H1 (cell line): Measurements from ENCODE around the gene MYL3. TPM values are rescaled to one million over a fixed set of nuclear protein-coding genes. Genes with fewer than 3 reads are reported as not detected.

ENCODE experiments used
- CTCF ChIP-seq, 3 experiments: IDR thresholded peaks; 1 replicate in 2 of 3; 2 replicates in 1 of 3; pipeline versions ENCODE4 v1.5.1 to v1.6.1; 2011; ENCODE audit warnings: low read length in 3 of 3, mild to moderate bottlenecking in 3 of 3, inconsistent platforms in 2 of 3, low read depth in 1 of 3, moderate library complexity in 1 of 3; ENCODE audit not compliant: insufficient read depth in 1 of 3; ENCODE audit errors: control extremely low read depth in 1 of 3
- polyA plus RNA-seq, 7 experiments: library from polyadenylated mRNA; depleted of rRNA in 3 of 7; stranded (reverse) in 5 of 7; unstranded in 2 of 7; fragments of >200 nt in 5 of 7; fragments of 200-250 nt in 2 of 7; gene quantifications; 1 replicate in 5 of 7; 2 replicates in 1 of 7; 4 replicates in 1 of 7; pipeline versions ENCODE4 v1.2.1 to v1.2.3, GENCODE V29; 2011 to 2013; ENCODE audit warnings: missing spikeins in 2 of 7, mixed read lengths in 2 of 7
- total RNA-seq: library from RNA; stranded (reverse); fragmentation: NEBNext Ultra II Directional; extraction: Animal tissue kit (Norgen Biotek cat#: 25700); gene quantifications from 2 replicates; pipeline ENCODE4 v1.2.1, GENCODE V29; 2021
- TF ChIP-seq, protein P1 (sequence below): IDR thresholded peaks from 2 replicates; pipeline ENCODE4 v1.6.1; 2012; ENCODE audit warnings: low read length, inconsistent platforms

The MYL3 gene
- total and polyA plus RNA-seq, 2 of the 8 experiments (the other 6 are each of a cell fraction or from before 2014, with no cell fraction given) = 0.06 TPM; not detected in 1

- TF ChIP-seq, protein P1, sequence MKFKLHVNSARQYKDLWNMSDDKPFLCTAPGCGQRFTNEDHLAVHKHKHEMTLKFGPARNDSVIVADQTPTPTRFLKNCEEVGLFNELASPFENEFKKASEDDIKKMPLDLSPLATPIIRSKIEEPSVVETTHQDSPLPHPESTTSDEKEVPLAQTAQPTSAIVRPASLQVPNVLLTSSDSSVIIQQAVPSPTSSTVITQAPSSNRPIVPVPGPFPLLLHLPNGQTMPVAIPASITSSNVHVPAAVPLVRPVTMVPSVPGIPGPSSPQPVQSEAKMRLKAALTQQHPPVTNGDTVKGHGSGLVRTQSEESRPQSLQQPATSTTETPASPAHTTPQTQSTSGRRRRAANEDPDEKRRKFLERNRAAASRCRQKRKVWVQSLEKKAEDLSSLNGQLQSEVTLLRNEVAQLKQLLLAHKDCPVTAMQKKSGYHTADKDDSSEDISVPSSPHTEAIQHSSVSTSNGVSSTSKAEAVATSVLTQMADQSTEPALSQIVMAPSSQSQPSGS = no peak
- no peak for TF ChIP-seq CTCF (IDR thresholded peaks at IDR 0.05; ENCODE audit: control extremely low read depth in 1 of 3, insufficient read depth in 1 of 3, low read depth in 1 of 3, low read length in 3 of 3)
These were observed 21.7 kb upstream of the MYL3 start (continued) for GRCh38 chr3:46884929-46885328.
